Muscle layer of duodenum (tissue), 2 donors: ENCODE results near the gene FAM193A.

Experiments
- H3K27ac ChIP-seq: one replicate; pipeline ENCODE4 v1.7.0; 2013; ENCODE audit warnings: mild to moderate bottlenecking, low read length
- H3K27me3 ChIP-seq: one replicate; pipeline ENCODE4 v1.7.0; 2013; ENCODE audit warnings: low read depth, mild to moderate bottlenecking, control low read depth, low read length
- H3K36me3 ChIP-seq, 2 donors: one replicate each; pipeline ENCODE4 v1.7.0; 2013; ENCODE audit warnings: low read length in 2 of 2, control low read depth in 1 of 2, mild to moderate bottlenecking in 1 of 2; ENCODE audit not compliant: insufficient read depth in 2 of 2, control insufficient read depth in 1 of 2
- H3K4me1 ChIP-seq, 2 donors: one replicate each; pipeline ENCODE4 v1.7.0; 2013; ENCODE audit warnings: low read length in 2 of 2, mild to moderate bottlenecking in 2 of 2, control low read depth in 1 of 2, moderate library complexity in 1 of 2; ENCODE audit not compliant: insufficient read depth in 2 of 2, control insufficient read depth in 1 of 2
- H3K4me3 ChIP-seq, 2 donors: one replicate each; pipeline ENCODE4 v1.7.0; 2013; ENCODE audit warnings: low read length in 2 of 2, low read depth in 1 of 2, mild to moderate bottlenecking in 1 of 2
- H3K9me3 ChIP-seq, 2 donors: one replicate each; pipeline ENCODE4 v1.7.0; 2013; ENCODE audit warnings: low read length in 2 of 2, control low read depth in 1 of 2, mild to moderate bottlenecking in 1 of 2; ENCODE audit not compliant: control insufficient read depth in 1 of 2
- donor health status: healthy.

The FAM193A gene

DNA sequence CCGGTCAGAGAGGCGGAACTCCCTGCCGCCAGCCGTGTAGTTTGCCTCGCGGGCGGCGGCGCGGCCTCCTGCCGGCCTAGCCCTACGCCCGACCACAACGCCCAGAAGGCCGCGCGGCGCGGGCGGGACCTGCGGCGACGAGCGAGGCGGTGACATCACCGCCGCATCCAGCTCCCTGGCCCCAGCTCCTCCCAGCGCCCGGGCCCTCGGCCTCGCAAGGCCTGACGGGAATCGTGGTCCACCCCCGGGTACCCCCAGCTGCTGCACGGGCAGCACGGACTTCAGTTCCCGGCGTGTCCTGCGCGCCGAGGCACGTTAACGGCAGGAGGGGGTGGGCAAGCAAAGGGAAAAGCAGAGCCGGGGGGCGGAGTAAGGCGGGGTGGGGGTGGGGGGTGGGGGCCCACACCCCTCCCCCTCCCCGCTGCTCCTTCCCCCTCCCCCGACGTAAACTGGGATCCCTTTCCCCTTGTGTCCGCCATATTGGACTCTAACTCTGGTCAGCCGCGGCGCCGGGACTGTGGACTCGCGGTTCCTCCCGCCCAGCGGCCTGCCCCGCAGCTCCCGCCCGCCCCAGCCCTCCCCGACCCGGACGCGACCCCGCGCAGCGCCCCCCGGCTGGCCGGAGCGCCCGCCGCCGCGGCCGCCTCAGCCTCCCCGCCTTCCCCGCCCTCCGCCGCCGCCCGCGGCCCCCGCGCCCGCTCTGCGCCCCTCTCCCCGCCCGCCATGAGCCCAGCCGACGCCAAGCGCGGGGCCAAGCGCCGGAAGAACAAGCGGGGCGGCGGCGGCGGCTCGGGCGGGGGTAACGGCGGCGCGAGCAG, at the start of gene FAM193A:
Gene FAM193A, plus strand, starts transcription at position 455 of the 818 bp plus-strand sequence. Its CDS starts 269 bp downstream, at position 724.
- Histone ChIP-seq H3K27me3 (no peaks in the 10 kb centered on the region), H3K9me3 (no peaks in the 10 kb centered on the region), H3K27ac (peak within 1 kb of the TSS; percentile 74), H3K4me1 (peaks cover 0 to 21% of the 10 kb centered on the region in 2 donors), H3K4me3 (peak within 1 kb of the TSS; percentile 73 to 94), H3K36me3 (peaks cover 0 to 5% of the 10 kb centered on the region in 2 donors)

GRCh38 chr4:2486981-2487380, 49.5 kb upstream of the FAM193A start:
- peaks cover 37 to 42% of the 10 kb centered on the region in 2 donors for H3K4me1 ChIP-seq
- no peak overlapping the region for H3K27ac ChIP-seq
- no peak overlapping the region for H3K4me3 ChIP-seq
- H3K27me3 ChIP-seq, result no peaks in the 10 kb centered on the region
- peaks cover 14 to 15% of the 10 kb centered on the region in 2 donors for H3K36me3 ChIP-seq
- no peaks in the 10 kb centered on the region for H3K9me3 ChIP-seq

GRCh38 chr4:2487632-2488031, 48.8 kb upstream of the FAM193A start:
- no peak overlapping the region for H3K4me3 ChIP-seq
- H3K36me3 ChIP-seq, result peaks cover 20 to 21% of the 10 kb centered on the region in 2 donors
- H3K4me1 ChIP-seq, result peaks cover 31 to 36% of the 10 kb centered on the region in 2 donors
- H3K27me3 ChIP-seq, result no peaks in the 10 kb centered on the region
- H3K27ac ChIP-seq, result no peak overlapping the region
- no peaks in the 10 kb centered on the region for H3K9me3 ChIP-seq

DNA sequence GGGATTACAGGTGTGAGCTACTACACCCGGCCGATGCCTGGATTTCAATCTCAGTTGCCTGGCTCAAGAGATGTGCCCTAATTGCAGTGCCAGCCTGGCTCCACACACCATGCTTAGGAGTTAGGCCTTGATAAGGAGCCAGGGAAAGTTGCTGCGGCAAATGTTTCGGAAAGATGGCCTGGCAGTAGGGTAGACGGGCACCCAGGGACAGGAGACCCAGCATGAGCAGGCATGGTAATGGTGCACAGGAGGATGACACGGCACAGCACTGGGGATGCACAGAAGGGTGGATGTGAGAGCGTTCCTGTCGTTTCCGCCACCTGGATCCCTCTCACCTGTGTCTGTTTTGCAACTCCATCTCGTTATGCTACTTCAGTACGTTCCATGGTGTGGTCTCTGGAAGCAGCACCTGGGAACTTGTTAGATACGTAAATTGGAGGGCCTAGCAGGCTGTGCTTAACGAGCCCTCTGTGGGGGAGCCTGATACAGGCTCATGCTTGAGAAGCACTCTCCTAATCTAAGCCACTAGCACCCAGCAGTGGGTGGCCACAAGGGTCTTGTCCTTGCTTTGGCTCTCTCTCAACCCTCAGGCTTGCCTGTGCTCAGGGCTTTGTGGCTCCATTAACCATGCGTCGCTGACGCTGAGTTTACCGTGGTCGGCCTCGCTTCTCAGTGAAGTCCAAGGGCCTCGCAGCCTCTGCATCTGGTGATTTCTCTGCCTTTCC, 47.2 kb upstream of the FAM193A start:
- Histone ChIP-seq H3K27ac (no peak overlapping the region), H3K36me3 (peaks cover 25% of the 10 kb centered on the region in 2 donors), H3K4me3 (no peak overlapping the region), H3K9me3 (no peaks in the 10 kb centered on the region), H3K4me1 (peaks cover 20 to 29% of the 10 kb centered on the region in 2 donors), H3K27me3 (no peaks in the 10 kb centered on the region)

DNA sequence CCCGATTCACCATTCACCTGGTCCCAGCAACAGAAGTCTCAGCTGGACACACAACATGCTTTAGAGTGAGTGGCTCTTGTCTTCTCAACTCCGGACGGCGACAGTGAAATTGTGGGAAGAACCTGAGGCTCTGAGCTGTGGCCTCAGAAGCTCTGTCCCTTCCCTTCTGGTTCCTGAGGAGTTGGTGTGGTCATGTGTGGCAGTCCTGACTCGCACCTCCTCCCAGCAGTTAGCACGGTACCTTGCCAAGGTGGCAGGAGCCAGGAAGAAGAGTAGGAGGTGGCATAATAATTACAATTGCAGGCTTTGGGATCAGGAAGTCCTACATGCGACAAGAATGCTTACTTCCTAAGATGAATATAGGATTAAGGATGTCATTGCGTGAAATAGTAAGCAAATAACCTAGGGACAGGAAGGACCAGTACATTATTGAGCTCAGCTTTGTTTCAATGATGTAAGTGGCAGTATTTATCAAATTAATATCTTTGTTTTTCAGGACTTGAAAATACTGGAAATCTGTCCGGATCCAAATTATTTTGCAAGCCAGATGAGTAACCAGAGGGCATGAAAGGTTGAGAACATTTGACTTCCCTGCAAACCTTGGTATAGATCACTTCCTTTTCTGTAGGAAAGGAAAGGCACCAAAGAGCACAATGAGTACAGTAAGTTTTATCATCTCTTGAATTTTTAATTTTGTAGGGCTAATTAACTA, 46.5 kb upstream of the FAM193A start:
- Histone ChIP-seq H3K27me3 (no peaks in the 10 kb centered on the region), H3K36me3 (peaks cover 25% of the 10 kb centered on the region in 2 donors), H3K27ac (no peak overlapping the region), H3K4me3 (no peak overlapping the region), H3K9me3 (no peaks in the 10 kb centered on the region), H3K4me1 (peaks cover 16 to 22% of the 10 kb centered on the region in 2 donors)

DNA sequence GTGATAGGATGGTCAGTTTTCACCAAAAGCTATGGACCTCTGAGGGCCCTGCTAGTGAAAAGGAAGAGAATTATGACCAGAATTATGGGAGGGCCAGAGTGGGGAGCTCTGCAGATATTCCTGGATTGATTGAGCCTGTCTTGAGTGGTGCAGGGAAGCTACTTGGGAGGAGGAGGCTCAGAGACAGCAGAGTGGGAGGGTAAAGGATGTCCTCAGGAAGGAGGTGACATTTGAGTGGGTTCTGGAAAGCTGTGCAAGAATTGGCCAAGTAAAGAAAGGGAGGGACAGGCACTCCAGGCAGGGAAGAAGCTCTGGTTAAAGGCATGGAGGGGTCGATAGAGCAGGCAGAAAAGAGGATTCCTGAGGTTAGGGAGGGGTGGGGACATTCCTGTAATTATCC, 43.5 kb upstream of the FAM193A start:
- Histone ChIP-seq H3K4me1 (peaks cover 0 to 14% of the 10 kb centered on the region in 2 donors), H3K27me3 (no peaks in the 10 kb centered on the region), H3K4me3 (no peak overlapping the region), H3K27ac (no peak overlapping the region), H3K36me3 (peaks cover 33 to 35% of the 10 kb centered on the region in 2 donors), H3K9me3 (no peaks in the 10 kb centered on the region)

- no peak overlapping the region for H3K27ac ChIP-seq
Measured at GRCh38 chr4:2494992-2495391, 41.5 kb upstream of the FAM193A start.

DNA sequence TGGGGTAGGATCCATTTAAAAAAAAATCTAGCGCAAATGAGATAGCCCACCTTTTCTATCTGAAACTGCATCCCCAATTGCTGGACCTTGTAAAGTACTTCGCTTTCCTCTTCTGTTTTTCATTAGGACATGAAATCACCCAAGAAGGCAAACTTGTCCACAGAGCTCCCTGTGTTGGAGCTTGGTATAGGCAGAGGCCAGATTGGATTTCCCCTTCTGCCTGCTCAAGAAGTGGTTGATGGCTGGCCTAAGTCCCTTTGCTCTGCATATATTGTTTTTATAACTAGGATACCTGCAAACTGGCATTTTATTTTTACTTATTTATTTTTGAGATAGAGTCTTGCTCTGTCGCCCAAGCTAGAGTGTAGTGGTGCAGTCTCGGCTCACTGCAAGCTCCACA, 39.1 kb upstream of the FAM193A start:
- Histone ChIP-seq H3K27me3 (no peaks in the 10 kb centered on the region), H3K4me1 (peaks cover 0 to 14% of the 10 kb centered on the region in 2 donors), H3K36me3 (peaks cover 41 to 49% of the 10 kb centered on the region in 2 donors), H3K4me3 (no peak overlapping the region), H3K27ac (no peak overlapping the region), H3K9me3 (no peaks in the 10 kb centered on the region)

More at GRCh38 chr4:2494992-2495391, 41.5 kb upstream of the FAM193A start:
- Histone ChIP-seq H3K27me3 (no peaks in the 10 kb centered on the region), H3K9me3 (no peaks in the 10 kb centered on the region), H3K4me1 (peaks cover 0 to 14% of the 10 kb centered on the region in 2 donors), H3K36me3 (peaks cover 32 to 44% of the 10 kb centered on the region in 2 donors), H3K4me3 (no peak overlapping the region)

DNA sequence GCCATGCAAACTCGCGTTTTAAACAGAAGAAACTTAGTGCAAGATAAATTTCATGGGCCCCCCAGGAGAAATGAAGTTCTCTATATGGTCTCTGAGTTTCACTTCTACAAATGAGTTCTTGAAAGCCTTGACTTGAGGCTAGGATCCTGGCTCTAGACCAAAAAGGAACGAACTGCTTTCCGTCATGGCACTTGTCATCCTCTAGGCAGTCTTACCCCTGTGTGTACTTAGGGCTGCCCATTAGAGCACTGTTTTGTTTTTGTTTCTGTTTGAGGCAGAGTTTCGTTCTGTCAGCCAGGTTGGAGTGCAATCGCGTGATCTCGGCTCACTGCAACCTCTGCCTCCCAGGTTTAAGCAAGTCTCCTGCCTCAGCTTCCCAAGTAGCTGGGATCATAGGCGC, 38.5 kb upstream of the FAM193A start:
- no peak overlapping the region for H3K27ac ChIP-seq
- H3K36me3 ChIP-seq, result peaks cover 35 to 47% of the 10 kb centered on the region in 2 donors
- no peak overlapping the region for H3K4me3 ChIP-seq
- no peaks in the 10 kb centered on the region for H3K9me3 ChIP-seq
- H3K27me3 ChIP-seq, result no peaks in the 10 kb centered on the region
- H3K4me1 ChIP-seq, result peaks cover 0 to 14% of the 10 kb centered on the region in 2 donors

GRCh38 chr4:2500547-2500946, 35.9 kb upstream of the FAM193A start:
- Histone ChIP-seq H3K27me3 (no peaks in the 10 kb centered on the region), H3K36me3 (peaks cover 34 to 50% of the 10 kb centered on the region in 2 donors), H3K27ac (no peak overlapping the region)

More at GRCh38 chr4:2500547-2500946, 35.9 kb upstream of the FAM193A start:
- Histone ChIP-seq H3K9me3 (no peaks in the 10 kb centered on the region), H3K4me1 (peaks cover 0 to 8% of the 10 kb centered on the region in 2 donors), H3K4me3 (no peak overlapping the region)
